Mesothelial cell of epicardium (in vitro differentiated cells): Measurements from ENCODE around the gene EYS. TPM values are rescaled to one million over a fixed set of nuclear protein-coding genes. Genes with fewer than 3 reads are reported as not detected.

Experiments used
- DNase-seq, 2 experiments: peaks; one replicate each; pipeline ENCODE4 v3.0.0; 2021; ENCODE audit warnings: low spot score in 2 of 2; ENCODE audit not compliant: unreplicated experiment in 2 of 2
- H3K27ac Mint-ChIP-seq: 2 replicates; pipeline ENCODE4 v1.8.0; 2021; ENCODE audit warnings: mixed read lengths
- H3K27me3 Mint-ChIP-seq: 2 replicates; pipeline ENCODE4 v1.8.0; 2021; ENCODE audit warnings: low read depth, mixed read lengths
- H3K36me3 Mint-ChIP-seq: 2 replicates; pipeline ENCODE4 v1.8.0; 2021; ENCODE audit warnings: mixed read lengths
- H3K4me1 Mint-ChIP-seq: 2 replicates; pipeline ENCODE4 v1.8.0; 2021; ENCODE audit warnings: mixed read lengths
- H3K4me3 Mint-ChIP-seq: 2 replicates; pipeline ENCODE4 v1.8.0; 2021; ENCODE audit warnings: mild to moderate bottlenecking, moderate library complexity, mixed read lengths
- H3K9me3 Mint-ChIP-seq: 2 replicates; pipeline ENCODE4 v1.8.0; 2021; ENCODE audit warnings: mixed read lengths
- total RNA-seq: library from RNA; stranded (reverse); gene quantifications from 3 replicates; pipeline ENCODE4 v1.2.1, GENCODE V29; 2021
- TF ChIP-seq, protein P1 (sequence below): fragments of 200-600 bp; sonication (generic); IDR thresholded peaks from one replicate; pipeline ENCODE4 v1.5.0; 2021; ENCODE audit warnings: antibody characterized with exemption; ENCODE audit not compliant: unreplicated experiment

Gene EYS
- total RNA-seq, 1 donor from 2014 or later, result 0.69 TPM

DNA sequence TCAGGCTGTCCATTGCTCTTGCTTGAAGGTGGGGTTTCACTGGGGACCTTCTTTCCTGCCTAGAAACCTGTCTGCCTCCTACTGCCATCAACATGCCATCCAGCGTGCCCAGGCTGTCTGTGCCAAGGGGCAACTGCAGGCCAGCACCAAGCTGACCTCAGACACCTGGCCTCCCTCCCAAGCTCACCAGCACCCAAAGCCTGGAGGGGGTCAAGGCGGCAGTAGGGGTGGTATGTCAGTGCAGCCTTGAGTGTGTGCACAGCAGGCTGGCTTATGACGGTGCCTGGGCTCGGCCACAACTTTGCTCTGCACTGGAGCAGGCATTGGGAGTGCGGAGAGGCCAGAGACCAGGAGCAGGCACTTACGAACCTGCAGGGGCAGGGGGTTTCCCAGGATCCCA is 149.0 kb downstream of the EYS start:
- Mint-ChIP-seq H3K36me3 (no peaks in the 10 kb centered on the region), H3K4me3 (no peak overlapping the region), H3K9me3 (no peaks in the 10 kb centered on the region), H3K27me3 (no peaks in the 10 kb centered on the region), H3K27ac (no peak overlapping the region), H3K4me1 (peaks cover 2% of the 10 kb centered on the region)
- no peak for DNase-seq
- TF ChIP-seq, protein P1, sequence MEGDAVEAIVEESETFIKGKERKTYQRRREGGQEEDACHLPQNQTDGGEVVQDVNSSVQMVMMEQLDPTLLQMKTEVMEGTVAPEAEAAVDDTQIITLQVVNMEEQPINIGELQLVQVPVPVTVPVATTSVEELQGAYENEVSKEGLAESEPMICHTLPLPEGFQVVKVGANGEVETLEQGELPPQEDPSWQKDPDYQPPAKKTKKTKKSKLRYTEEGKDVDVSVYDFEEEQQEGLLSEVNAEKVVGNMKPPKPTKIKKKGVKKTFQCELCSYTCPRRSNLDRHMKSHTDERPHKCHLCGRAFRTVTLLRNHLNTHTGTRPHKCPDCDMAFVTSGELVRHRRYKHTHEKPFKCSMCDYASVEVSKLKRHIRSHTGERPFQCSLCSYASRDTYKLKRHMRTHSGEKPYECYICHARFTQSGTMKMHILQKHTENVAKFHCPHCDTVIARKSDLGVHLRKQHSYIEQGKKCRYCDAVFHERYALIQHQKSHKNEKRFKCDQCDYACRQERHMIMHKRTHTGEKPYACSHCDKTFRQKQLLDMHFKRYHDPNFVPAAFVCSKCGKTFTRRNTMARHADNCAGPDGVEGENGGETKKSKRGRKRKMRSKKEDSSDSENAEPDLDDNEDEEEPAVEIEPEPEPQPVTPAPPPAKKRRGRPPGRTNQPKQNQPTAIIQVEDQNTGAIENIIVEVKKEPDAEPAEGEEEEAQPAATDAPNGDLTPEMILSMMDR, result no peak

- Mint-ChIP-seq H3K36me3 (no peaks in the 10 kb centered on the region), H3K9me3 (no peaks in the 10 kb centered on the region)
Observed at GRCh38 chr6:65557224-65557623, 149.8 kb downstream of the EYS start.

GRCh38 chr6:65546894-65547293 is 160.1 kb downstream of the EYS start:
- H3K4me3 Mint-ChIP-seq, result no peak overlapping the region
- DNase-seq, result no peak
- H3K4me1 Mint-ChIP-seq, result peaks cover 15% of the 10 kb centered on the region
- TF ChIP-seq, protein P1, result no peak
- H3K36me3 Mint-ChIP-seq, result no peaks in the 10 kb centered on the region
- H3K27me3 Mint-ChIP-seq, result no peaks in the 10 kb centered on the region
- H3K9me3 Mint-ChIP-seq, result no peaks in the 10 kb centered on the region
- H3K27ac Mint-ChIP-seq, result no peak overlapping the region

More at GRCh38 chr6:65557224-65557623, 149.8 kb downstream of the EYS start:
- no peak overlapping the region for H3K27ac Mint-ChIP-seq
- H3K27me3 Mint-ChIP-seq, result no peaks in the 10 kb centered on the region
- TF ChIP-seq, protein P1, result no peak
- no peak for DNase-seq
- peaks cover 8% of the 10 kb centered on the region for H3K4me1 Mint-ChIP-seq
- H3K4me3 Mint-ChIP-seq, result no peak overlapping the region

DNA sequence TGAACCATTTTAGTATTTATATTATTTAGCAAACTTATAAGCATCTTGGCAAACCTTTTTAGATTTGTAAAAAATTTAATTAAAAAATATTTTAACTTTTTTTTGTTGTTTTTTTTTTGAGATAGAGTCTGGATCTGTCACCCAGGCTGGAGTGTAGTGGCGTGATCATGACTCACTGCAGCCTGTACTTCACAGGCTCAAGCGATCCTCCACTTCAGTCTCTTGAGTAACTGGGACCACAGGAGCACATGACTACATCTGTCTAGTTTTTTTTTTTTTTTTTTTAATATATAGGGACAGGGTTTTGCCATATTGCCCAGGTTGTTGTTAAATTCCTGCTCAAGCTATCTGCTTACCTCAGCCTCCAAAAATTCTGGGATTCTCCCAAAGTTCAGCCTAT is 161.1 kb downstream of the EYS start:
- no peak overlapping the region for H3K27ac Mint-ChIP-seq
- no peak overlapping the region for H3K4me3 Mint-ChIP-seq
- H3K36me3 Mint-ChIP-seq, result no peaks in the 10 kb centered on the region
- H3K27me3 Mint-ChIP-seq, result no peaks in the 10 kb centered on the region
- DNase-seq, result no peak
- H3K9me3 Mint-ChIP-seq, result no peaks in the 10 kb centered on the region
- peaks cover 15% of the 10 kb centered on the region for H3K4me1 Mint-ChIP-seq
- TF ChIP-seq, protein P1, result no peak

GRCh38 chr6:65538644-65539043 is 168.4 kb downstream of the EYS start:
- H3K4me1 Mint-ChIP-seq, result peaks cover 2% of the 10 kb centered on the region
- TF ChIP-seq, protein P1, result no peak
- H3K27me3 Mint-ChIP-seq, result no peaks in the 10 kb centered on the region
- DNase-seq, result no peak
- H3K4me3 Mint-ChIP-seq, result no peak overlapping the region
- H3K27ac Mint-ChIP-seq, result no peak overlapping the region
- H3K36me3 Mint-ChIP-seq, result no peaks in the 10 kb centered on the region
- H3K9me3 Mint-ChIP-seq, result no peaks in the 10 kb centered on the region

DNA sequence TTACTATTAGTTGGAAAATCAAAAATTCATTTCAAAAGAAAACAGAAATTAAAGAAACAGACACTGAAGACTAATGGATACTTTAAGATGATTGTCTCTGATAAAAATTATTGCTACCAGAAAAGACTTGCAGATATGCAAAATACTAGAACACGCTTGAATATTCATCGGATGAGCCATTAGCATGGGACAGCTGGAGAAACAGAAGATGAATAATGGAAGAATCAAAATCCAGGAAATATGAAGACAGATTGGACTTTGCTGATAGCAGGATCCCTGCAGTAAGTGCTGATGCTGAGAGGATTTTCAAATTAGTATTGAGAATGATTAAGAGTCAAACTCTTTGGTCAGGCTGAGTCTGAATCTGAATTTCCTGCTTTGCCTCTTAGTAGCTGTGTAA is 169.4 kb downstream of the EYS start:
- TF ChIP-seq, protein P1, result no peak
- Mint-ChIP-seq H3K27ac (no peak overlapping the region), H3K9me3 (no peaks in the 10 kb centered on the region), H3K4me1 (peaks cover 2% of the 10 kb centered on the region), H3K36me3 (no peaks in the 10 kb centered on the region), H3K4me3 (no peak overlapping the region), H3K27me3 (no peaks in the 10 kb centered on the region)
- no peak for DNase-seq
